Measurements from ENCODE around the gene TMEM192. TPM values are rescaled to one million over a fixed set of nuclear protein-coding genes. Genes with fewer than 3 reads are reported as not detected.

The TMEM192 gene
- 15.4 TPM for total RNA-seq

GRCh38 chr4:165112368-165113121 lies at the start of gene TMEM192:
Gene TMEM192, minus strand, starts transcription at chr4:165112860. Its CDS starts 87 bp downstream, at chr4:165112773.
- peak within 1 kb of the TSS; percentile 87 to 94 for H3K27ac ChIP-seq
- H3K9me3 ChIP-seq, result no peaks in the 10 kb centered on the region
- H3K27me3 ChIP-seq, result no peaks in the 10 kb centered on the region
- peak; percentile 34 to 55 (median 43) for TF ChIP-seq CTCF (IDR thresholded peaks at IDR 0.05)
- H3K4me1 ChIP-seq, result no peaks in the 10 kb centered on the region
- peak; percentile 77 to 96 for DNase-seq (ENCODE audit: low spot score in 2 of 2)
- intact Hi-C loops (cut with DNase I), result loop anchor here (1.0 to 10.0 kb wide), 6 partner anchors 95 to 1768 kb away; partner anchors contain the start of genes CPE, KLHL2, MSMO1 and NPY5R
- peak within 1 kb of the TSS; percentile 78 to 84 for H3K4me3 ChIP-seq
- H3K36me3 ChIP-seq, result no peaks in the 10 kb centered on the region

- TF ChIP-seq CTCF (IDR thresholded peaks at IDR 0.05), result no peak
- intact Hi-C loops (cut with DNase I), result no loop called here
Measured at GRCh38 chr4:165158762-165159161, 46.1 kb upstream of the TMEM192 start.

GRCh38 chr4:165156906-165157305 lies 44.2 kb upstream of the TMEM192 start:
- peaks cover 0 to 6% of the 10 kb centered on the region in 2 donors for H3K9me3 ChIP-seq
- no peaks in the 10 kb centered on the region for H3K27me3 ChIP-seq
- no peak overlapping the region for H3K27ac ChIP-seq
- intact Hi-C loops (cut with DNase I), result no loop called here
- no peaks in the 10 kb centered on the region for H3K36me3 ChIP-seq
- H3K4me1 ChIP-seq, result no peaks in the 10 kb centered on the region
- TF ChIP-seq CTCF (IDR thresholded peaks at IDR 0.05), result no peak
- no peak for DNase-seq (ENCODE audit: low spot score in 2 of 2)
- no peak overlapping the region for H3K4me3 ChIP-seq

More at GRCh38 chr4:165158762-165159161, 46.1 kb upstream of the TMEM192 start:
- no peaks in the 10 kb centered on the region for H3K36me3 ChIP-seq
- H3K9me3 ChIP-seq, result peaks cover 0 to 6% of the 10 kb centered on the region in 2 donors
- H3K4me3 ChIP-seq, result no peak overlapping the region
- H3K27ac ChIP-seq, result no peak overlapping the region
- no peak for DNase-seq (ENCODE audit: low spot score in 2 of 2)
- no peaks in the 10 kb centered on the region for H3K27me3 ChIP-seq
- no peaks in the 10 kb centered on the region for H3K4me1 ChIP-seq

- intact Hi-C loops (cut with DNase I), result no loop called here
- DNase-seq (ENCODE audit: low spot score in 2 of 2), result no peak
- Histone ChIP-seq H3K4me3 (no peak overlapping the region), H3K36me3 (no peaks in the 10 kb centered on the region), H3K27ac (no peak overlapping the region), H3K9me3 (peaks cover 0 to 6% of the 10 kb centered on the region in 2 donors), H3K27me3 (no peaks in the 10 kb centered on the region), H3K4me1 (no peaks in the 10 kb centered on the region)
- no peak for TF ChIP-seq CTCF (IDR thresholded peaks at IDR 0.05)
Measured at GRCh38 chr4:165154482-165154881, 41.8 kb upstream of the TMEM192 start.

- H3K36me3 ChIP-seq, result no peaks in the 10 kb centered on the region
- peaks cover 0 to 1% of the 10 kb centered on the region in 2 donors for H3K9me3 ChIP-seq
- TF ChIP-seq CTCF (IDR thresholded peaks at IDR 0.05), result no peak
- no peak for DNase-seq (ENCODE audit: low spot score in 2 of 2)
- no peak overlapping the region for H3K27ac ChIP-seq
- no peak overlapping the region for H3K4me3 ChIP-seq
- H3K27me3 ChIP-seq, result no peaks in the 10 kb centered on the region
- no peaks in the 10 kb centered on the region for H3K4me1 ChIP-seq
- intact Hi-C loops (cut with DNase I), result no loop called here
Measured at GRCh38 chr4:165152527-165152926, 39.9 kb upstream of the TMEM192 start.
